Stimulated activated CD4-positive, alpha-beta T cell treated with anti-CD3 and anti-CD28 coated beads, TNF-alpha, amount 100 ng/mL, for 4 hours (primary cell): ENCODE data around the gene LCN10.

Source experiments
- DNase-seq, 3 experiments: peaks; one replicate each; pipeline ENCODE4 v3.0.0-alpha.2; 2020; ENCODE audit warnings: low read depth in 3 of 3

Gene LCN10

GRCh38 chr9:136700959-136701667, 41.6 kb downstream of the LCN10 start:
- peak; percentile 19 to 36 (median 32) for DNase-seq

GRCh38 chr9:136700304-136700703, 42.4 kb downstream of the LCN10 start:
- no peak for DNase-seq

DNA sequence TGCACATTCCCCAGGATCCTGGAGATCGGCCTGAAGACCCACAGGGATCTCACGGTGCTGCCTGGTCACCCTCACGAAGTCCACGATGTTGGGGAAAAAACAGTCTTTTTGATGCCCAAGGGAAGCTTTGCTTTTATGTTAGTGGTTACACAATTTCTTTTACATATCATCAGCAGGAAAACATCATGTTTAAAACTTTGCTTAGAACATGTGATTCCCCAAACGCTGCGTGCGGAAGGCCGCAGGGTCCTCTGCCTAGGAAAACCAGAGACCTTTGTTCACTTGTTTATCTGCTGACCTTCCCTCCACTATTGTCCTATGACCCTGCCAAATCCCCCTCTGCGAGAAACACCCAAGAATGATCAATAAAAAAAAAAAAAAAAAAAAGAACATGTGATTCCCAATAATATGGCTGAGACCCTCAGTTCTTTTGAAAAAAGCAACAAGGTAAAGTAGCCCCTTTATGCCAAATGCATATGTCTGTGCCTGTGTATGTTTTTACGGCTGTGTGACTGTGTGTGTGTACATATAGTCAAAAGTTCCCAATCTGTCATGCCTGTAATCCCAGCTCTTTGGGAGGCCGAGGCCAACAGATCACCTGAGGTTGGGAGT, 44.0 kb downstream of the LCN10 start:
- DNase-seq = no peak

- DNase-seq = no peak
Measured at GRCh38 chr9:136697821-136698526, 44.8 kb downstream of the LCN10 start.

DNA sequence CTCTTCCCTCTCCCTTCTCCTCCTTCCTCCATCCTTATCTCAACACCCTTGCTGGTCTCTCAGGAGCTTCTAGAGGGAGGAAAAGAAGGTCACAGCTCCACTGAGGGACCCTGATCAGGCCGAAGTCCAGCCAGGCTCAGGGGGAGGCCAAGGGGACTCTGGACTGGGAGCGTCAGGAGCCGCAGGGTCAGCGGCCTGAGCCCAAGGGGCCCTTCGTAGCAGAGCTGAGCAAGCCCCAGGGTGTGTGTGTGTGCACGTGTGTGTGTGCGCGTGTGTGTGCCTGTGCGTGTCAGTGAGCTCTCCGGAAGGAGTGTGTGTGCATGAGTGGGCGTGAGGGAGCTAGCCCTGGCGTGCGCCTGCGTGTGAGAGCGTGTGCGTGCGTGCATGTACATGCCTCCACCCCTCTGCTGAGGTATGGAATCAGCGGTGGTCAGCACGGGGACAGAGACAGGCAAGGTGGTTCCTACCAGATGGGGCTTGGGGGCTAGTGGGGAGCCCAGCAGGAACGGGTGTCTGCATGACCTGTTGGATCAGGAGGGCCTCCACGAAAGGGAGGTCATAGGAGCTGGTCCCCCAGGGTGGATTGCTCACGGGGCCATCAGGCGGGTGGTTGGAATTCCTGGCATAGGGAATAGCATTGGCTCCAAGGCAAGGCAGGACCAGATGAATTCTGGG, 45.5 kb downstream of the LCN10 start:
- no peak for DNase-seq

DNA sequence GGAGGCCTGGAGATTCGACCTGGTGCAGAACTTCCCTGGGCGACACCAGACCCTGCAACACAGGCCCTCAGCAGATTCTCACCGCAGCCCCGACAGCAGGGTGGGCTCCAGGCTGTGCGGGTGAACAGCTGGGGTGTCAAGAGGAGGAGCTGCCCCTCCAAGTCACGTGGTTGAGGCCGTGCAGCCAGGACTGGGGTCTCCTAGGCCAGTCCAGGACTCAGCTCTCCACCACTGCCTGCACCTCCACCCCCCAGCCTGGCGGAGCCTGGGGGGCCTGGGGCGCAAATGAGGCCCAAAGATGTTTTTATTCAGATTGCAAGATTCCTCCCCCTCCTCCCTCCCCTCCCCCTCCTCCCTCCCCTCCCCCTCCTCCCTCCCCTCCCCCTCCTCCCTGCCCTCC, 46.2 kb downstream of the LCN10 start:
- no peak for DNase-seq

- DNase-seq = no peak
Measured at GRCh38 chr9:136695955-136696354, 46.8 kb downstream of the LCN10 start.

DNA sequence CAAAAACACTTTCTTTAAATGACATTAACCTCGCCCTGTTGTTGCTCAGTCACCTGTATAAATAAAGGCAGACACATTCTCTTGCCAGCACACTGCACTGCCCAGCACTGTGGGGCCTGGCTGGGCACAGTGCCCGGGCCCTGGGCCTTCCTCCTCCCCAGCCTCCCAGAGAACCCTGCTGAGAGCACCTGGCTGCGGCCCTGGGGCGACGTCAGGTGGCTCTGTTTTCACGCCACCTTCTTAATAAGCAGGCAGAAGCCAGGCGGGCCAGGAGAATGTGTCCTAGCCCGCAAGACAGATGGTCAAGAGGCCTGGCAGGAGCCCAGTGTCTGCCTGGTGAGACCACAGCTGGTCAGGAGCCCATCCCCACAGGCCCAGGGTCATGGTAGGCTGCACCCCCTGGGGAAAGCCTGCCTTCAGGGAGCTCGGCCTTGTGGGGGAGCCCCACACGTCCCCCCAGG, 47.3 kb downstream of the LCN10 start:
- DNase-seq = no peak

DNA sequence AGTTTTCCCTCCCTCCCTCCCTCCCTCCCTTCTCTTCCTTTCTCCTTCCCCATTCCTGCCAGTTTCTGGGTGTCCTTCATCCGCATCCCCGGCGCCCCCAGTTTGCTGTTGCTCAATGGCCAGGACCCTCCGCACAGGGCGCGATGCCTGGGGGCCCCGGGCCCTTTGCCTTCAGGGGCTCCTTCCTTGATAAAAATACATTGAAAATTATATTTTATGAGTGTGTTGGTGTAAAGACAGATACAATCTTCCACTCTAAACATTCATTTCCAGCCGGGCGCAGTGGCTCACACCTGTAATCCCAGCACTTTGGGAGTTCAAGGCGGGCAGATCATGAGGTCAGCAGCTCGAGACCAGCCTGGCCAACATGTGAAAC, 47.9 kb downstream of the LCN10 start:
- DNase-seq = no peak

DNA sequence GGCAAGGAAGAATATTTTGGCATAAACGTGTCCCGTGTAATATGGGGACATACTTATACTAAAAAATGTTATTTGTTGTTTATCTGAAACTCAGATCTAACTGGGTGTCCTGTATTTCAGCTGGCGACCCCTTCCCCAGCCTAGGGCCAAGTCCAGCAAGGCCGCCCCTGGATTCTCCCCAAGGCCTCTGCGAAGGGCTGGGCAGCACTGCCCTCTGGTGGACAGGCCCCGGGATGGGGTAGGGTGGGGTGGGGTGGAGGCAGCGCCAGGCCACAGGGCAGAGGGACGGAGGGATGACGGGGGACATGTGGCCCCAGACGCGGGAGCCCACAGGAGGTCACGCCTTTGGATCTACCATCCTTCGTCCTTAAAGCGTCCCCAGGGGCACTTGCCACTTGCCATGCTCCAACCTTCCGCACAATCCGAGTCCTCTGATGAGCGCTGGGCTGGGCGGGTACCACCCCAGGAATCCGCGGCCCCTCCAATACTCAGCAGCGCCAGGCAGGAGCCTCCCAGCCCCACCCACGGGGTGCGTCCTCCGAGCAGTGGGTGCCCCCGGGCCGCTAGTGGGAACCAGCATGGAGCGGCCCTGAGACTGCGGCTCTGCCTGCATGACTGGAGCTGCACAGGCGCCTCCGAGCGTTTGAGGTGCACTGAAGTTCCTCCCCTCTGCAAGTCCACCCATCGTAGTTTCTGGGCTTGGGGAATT, 48.4 kb downstream of the LCN10 start:
- DNase-seq = no peak

- no peak for DNase-seq
Measured at GRCh38 chr9:136693490-136694162, 49.1 kb downstream of the LCN10 start.

GRCh38 chr9:136693135-136693489, 49.6 kb downstream of the LCN10 start:
- DNase-seq = no peak

- no peak for DNase-seq
Measured at GRCh38 chr9:136692185-136693134, 50.3 kb downstream of the LCN10 start.

GRCh38 chr9:136691316-136692184, 51.2 kb downstream of the LCN10 start:
- DNase-seq = no peak

GRCh38 chr9:136690806-136691261, 51.9 kb downstream of the LCN10 start:
- no peak for DNase-seq

- no peak for DNase-seq
Measured at GRCh38 chr9:136690104-136690805, 52.5 kb downstream of the LCN10 start.

- DNase-seq = no peak
Measured at GRCh38 chr9:136689108-136689460, 53.7 kb downstream of the LCN10 start.

GRCh38 chr9:136688274-136689107, 54.2 kb downstream of the LCN10 start:
- DNase-seq = no peak
